Naive thymus-derived CD8-positive, alpha-beta T cell (primary cell): ENCODE measurements around the gene CDC23. TPM values are rescaled to one million over a fixed set of nuclear protein-coding genes. Genes with fewer than 3 reads are reported as not detected.
A peak's percentile ranks its signal among the peaks of the same experiment; 100 is the strongest.
"Not testable (repeated sequence)": the region's sequence is repeated elsewhere in the genome, so short reads cannot be mapped to it uniquely, and the experiment has no call there.

Experiments
- ATAC-seq, 2 donors: fragments of 150-1000 bp; cut with Tn5 transposase in 1 of 2; sonication (Bioruptor Pico), chemical (Tn5 transposase) in 1 of 2; 1 replicate in 1 of 2; 2 replicates in 1 of 2; pipeline ENCODE4 v1.10.0; 2021; ENCODE audit warnings: mild to moderate bottlenecking in 2 of 2, moderate library complexity in 2 of 2
- POLR2A ChIA-PET: fragments of 350-600 bp; sonication (Branson Sonifier 250); formaldehyde crosslinking; loops from one replicate; lab custom pipeline; 2021; ENCODE audit warnings: antibody characterized with exemption; lab: Charles Lee
- DNase-seq, 10 donors: peaks; one replicate each; pipeline versions ENCODE4 v3.0.0 to v3.0.0-alpha.2; 2020 to 2022
- H3K27ac Mint-ChIP-seq, 10 donors: one replicate each; pipeline ENCODE4 v1.8.0; 2020 to 2022; ENCODE audit warnings: mild to moderate bottlenecking in 10 of 10, mixed read lengths in 10 of 10, moderate library complexity in 4 of 10, inconsistent platforms in 1 of 10
- H3K27me3 Mint-ChIP-seq, 5 donors: one replicate each; pipeline ENCODE4 v1.8.0; 2021 to 2022; ENCODE audit warnings: mixed read lengths in 5 of 5
- H3K36me3 Mint-ChIP-seq, 3 donors: one replicate each; pipeline ENCODE4 v1.8.0; 2020 to 2022; ENCODE audit warnings: mixed read lengths in 3 of 3, mild to moderate bottlenecking in 2 of 3, inconsistent platforms in 1 of 3
- H3K4me1 Mint-ChIP-seq, 4 donors: one replicate each; pipeline ENCODE4 v1.8.0; 2021 to 2022; ENCODE audit warnings: mixed read lengths in 4 of 4
- H3K4me3 Mint-ChIP-seq, 10 donors: one replicate each; pipeline ENCODE4 v1.8.0; 2020 to 2022; ENCODE audit warnings: mild to moderate bottlenecking in 10 of 10, mixed read lengths in 10 of 10, moderate library complexity in 6 of 10, inconsistent platforms in 1 of 10
- H3K9me3 Mint-ChIP-seq, 9 donors: one replicate each; pipeline ENCODE4 v1.8.0; 2020 to 2022; ENCODE audit warnings: mixed read lengths in 9 of 9, mild to moderate bottlenecking in 3 of 9, inconsistent platforms in 1 of 9, moderate library complexity in 1 of 9
- polyA plus RNA-seq, 3 donors: library from polyadenylated mRNA; unstranded; fragments of 300-500 nt; fragmentation: Illumina TruSeq; gene quantifications; one replicate each; pipeline ENCODE4 v1.2.3, GENCODE V29; 2021
- total RNA-seq, 8 experiments: library from RNA in 2 of 8; stranded (reverse) in 2 of 8; gene quantifications; one replicate each; pipeline ENCODE4 v1.2.3 and lab custom pipeline; 2021 to 2026

The CDC23 gene
- total and polyA plus RNA-seq, 5 experiments from 2014 or later: 13.7 to 29.3 (median 24.7) TPM

GRCh38 chr5:138238034-138238433 lies 24.9 kb upstream of the CDC23 start:
- Mint-ChIP-seq H3K36me3 (peaks cover 0 to 3% (median 0%) of the 10 kb centered on the region in 3 donors), H3K4me1 (peaks cover 9 to 14% (median 12%) of the 10 kb centered on the region in 4 donors), H3K4me3 (no peak overlapping the region), H3K27me3 (peaks cover 24 to 50% (median 32%) of the 10 kb centered on the region in 5 donors), H3K9me3 (no peaks in the 10 kb centered on the region), H3K27ac (no peak overlapping the region)
- DNase-seq (no peak), ATAC-seq (no peak)
- POLR2A ChIA-PET: no interaction called here

- Mint-ChIP-seq H3K36me3 (peaks cover 0 to 3% (median 0%) of the 10 kb centered on the region in 3 donors), H3K27ac (no peak overlapping the region), H3K27me3 (peaks cover 7 to 29% (median 18%) of the 10 kb centered on the region in 5 donors), H3K4me3 (no peak overlapping the region), H3K4me1 (no peaks in the 10 kb centered on the region), H3K9me3 (no peaks in the 10 kb centered on the region)
- DNase-seq: no peak
- ATAC-seq: no peak
- POLR2A ChIA-PET: no interaction called here
Measured at GRCh38 chr5:138234651-138235050, 21.5 kb upstream of the CDC23 start.

- peaks cover 0 to 2% (median 0%) of the 10 kb centered on the region in 9 donors for H3K9me3 Mint-ChIP-seq
- no peaks in the 10 kb centered on the region for H3K36me3 Mint-ChIP-seq
- no peak for ATAC-seq
- H3K4me1 Mint-ChIP-seq: no peaks in the 10 kb centered on the region
- no peak overlapping the region for H3K27ac Mint-ChIP-seq
- no peak overlapping the region for H3K4me3 Mint-ChIP-seq
- DNase-seq: no peak
- peaks cover 0 to 16% (median 10%) of the 10 kb centered on the region in 5 donors for H3K27me3 Mint-ChIP-seq
- POLR2A ChIA-PET: no interaction called here
Measured at GRCh38 chr5:138233280-138233679, 20.2 kb upstream of the CDC23 start.

GRCh38 chr5:138230981-138231589 lies 18.0 kb upstream of the CDC23 start:
- H3K9me3 Mint-ChIP-seq: peaks cover 0 to 10% (median under 1%) of the 10 kb centered on the region in 9 donors
- no peak overlapping the region for H3K4me3 Mint-ChIP-seq
- DNase-seq: no peak
- no peak for ATAC-seq
- POLR2A ChIA-PET: no interaction called here
- H3K27me3 Mint-ChIP-seq: peaks cover 0 to 11% (median 8%) of the 10 kb centered on the region in 5 donors
- no peaks in the 10 kb centered on the region for H3K4me1 Mint-ChIP-seq
- peaks cover 0 to 1% (median under 1%) of the 10 kb centered on the region in 3 donors for H3K36me3 Mint-ChIP-seq
- H3K27ac Mint-ChIP-seq: peak overlapping the region in 1 of 10 donors; percentile 18

GRCh38 chr5:138230261-138230660 lies 17.1 kb upstream of the CDC23 start:
- Mint-ChIP-seq H3K4me3 (no peak overlapping the region), H3K36me3 (peaks cover 0 to 6% (median 3%) of the 10 kb centered on the region in 3 donors), H3K27me3 (peaks cover 0 to 15% (median 8%) of the 10 kb centered on the region in 5 donors), H3K27ac (no peak overlapping the region), H3K4me1 (no peaks in the 10 kb centered on the region), H3K9me3 (peaks cover 0 to 16% (median 5%) of the 10 kb centered on the region in 9 donors)
- DNase-seq: no peak
- no peak for ATAC-seq
- POLR2A ChIA-PET: no interaction called here

GRCh38 chr5:138229387-138229786 lies 16.3 kb upstream of the CDC23 start:
- POLR2A ChIA-PET: no interaction called here
- ATAC-seq: no peak
- H3K27me3 Mint-ChIP-seq: peaks cover 0 to 13% (median 8%) of the 10 kb centered on the region in 5 donors
- no peak overlapping the region for H3K4me3 Mint-ChIP-seq
- peaks cover 0 to 16% (median 6%) of the 10 kb centered on the region in 9 donors for H3K9me3 Mint-ChIP-seq
- no peaks in the 10 kb centered on the region for H3K4me1 Mint-ChIP-seq
- peaks cover 0 to 6% (median 3%) of the 10 kb centered on the region in 3 donors for H3K36me3 Mint-ChIP-seq
- no peak overlapping the region for H3K27ac Mint-ChIP-seq
- DNase-seq: no peak

GRCh38 chr5:138226910-138227309 lies 13.8 kb upstream of the CDC23 start:
- H3K36me3 Mint-ChIP-seq: peaks cover 0 to 6% (median 3%) of the 10 kb centered on the region in 3 donors
- peaks cover 0 to 6% (median 4%) of the 10 kb centered on the region in 4 donors for H3K4me1 Mint-ChIP-seq
- peak overlapping the region in 1 of 10 donors; percentile 28 for H3K27ac Mint-ChIP-seq
- peaks cover 0 to 20% (median 8%) of the 10 kb centered on the region in 5 donors for H3K27me3 Mint-ChIP-seq
- ATAC-seq (no peak), DNase-seq (no peak)
- H3K4me3 Mint-ChIP-seq: no peak overlapping the region
- peaks cover 0 to 16% (median 6%) of the 10 kb centered on the region in 9 donors for H3K9me3 Mint-ChIP-seq
- POLR2A ChIA-PET: no interaction called here

GRCh38 chr5:138224712-138225111 lies 11.6 kb upstream of the CDC23 start:
- DNase-seq (no peak), ATAC-seq (no peak)
- peaks cover 0 to 6% (median 4%) of the 10 kb centered on the region in 4 donors for H3K4me1 Mint-ChIP-seq
- H3K27me3 Mint-ChIP-seq: peaks cover 0 to 22% (median 5%) of the 10 kb centered on the region in 5 donors
- H3K9me3 Mint-ChIP-seq: peaks cover 0 to 16% (median 6%) of the 10 kb centered on the region in 9 donors
- H3K4me3 Mint-ChIP-seq: no peak overlapping the region
- POLR2A ChIA-PET: no interaction called here
- peaks cover 0 to 6% (median 3%) of the 10 kb centered on the region in 3 donors for H3K36me3 Mint-ChIP-seq
- H3K27ac Mint-ChIP-seq: no peak overlapping the region

GRCh38 chr5:138223532-138223931 lies 10.4 kb upstream of the CDC23 start:
- H3K4me1 Mint-ChIP-seq: peaks cover 0 to 6% (median 4%) of the 10 kb centered on the region in 4 donors
- peaks cover 0 to 16% (median 6%) of the 10 kb centered on the region in 9 donors for H3K9me3 Mint-ChIP-seq
- H3K36me3 Mint-ChIP-seq: peaks cover 0 to 6% (median 3%) of the 10 kb centered on the region in 3 donors
- H3K27ac Mint-ChIP-seq: no peak overlapping the region
- DNase-seq (no peak), ATAC-seq (no peak)
- H3K27me3 Mint-ChIP-seq: peaks cover 4 to 29% (median 9%) of the 10 kb centered on the region in 5 donors
- H3K4me3 Mint-ChIP-seq: no peak overlapping the region
- POLR2A ChIA-PET: no interaction called here

GRCh38 chr5:138216799-138217198 lies 3.7 kb upstream of the CDC23 start:
- ATAC-seq: no peak
- no peaks in the 10 kb centered on the region for H3K9me3 Mint-ChIP-seq
- no peak overlapping the region for H3K27ac Mint-ChIP-seq
- H3K4me3 Mint-ChIP-seq: no peak overlapping the region
- H3K4me1 Mint-ChIP-seq: peaks cover 9 to 17% (median 16%) of the 10 kb centered on the region in 4 donors
- no peak for DNase-seq
- POLR2A ChIA-PET: no interaction called here
- peaks cover 4 to 21% (median 7%) of the 10 kb centered on the region in 5 donors for H3K27me3 Mint-ChIP-seq
- H3K36me3 Mint-ChIP-seq: no peaks in the 10 kb centered on the region

- H3K4me1 Mint-ChIP-seq: peaks cover 15 to 34% (median 30%) of the 10 kb centered on the region in 4 donors
- DNase-seq (peak in 1 of 10 donors; percentile 2), ATAC-seq (peak; percentile 30 to 35)
- no peaks in the 10 kb centered on the region for H3K9me3 Mint-ChIP-seq
- H3K27me3 Mint-ChIP-seq: peaks cover 0 to 2% (median 0%) of the 10 kb centered on the region in 5 donors
- H3K36me3 Mint-ChIP-seq: peaks cover 0 to 16% (median 4%) of the 10 kb centered on the region in 3 donors
- peak overlapping the region; percentile 95 to 100 (median 98) for H3K4me3 Mint-ChIP-seq
- POLR2A ChIA-PET: interaction anchor here (1.3 to 3.4 kb wide), 6 partner anchors 20 to 141 kb away, joined by 3 to 18 read pairs (median 6); partner anchors contain the start of genes BRD8, FAM53C and KIF20A
- peak overlapping the region; percentile 94 to 99 (median 98) for H3K27ac Mint-ChIP-seq
Measured at GRCh38 chr5:138212828-138213160, 329 bp downstream of the CDC23 start.

GRCh38 chr5:138210985-138211384 lies 2.1 kb downstream of the CDC23 start:
- Mint-ChIP-seq H3K27me3 (no peaks in the 10 kb centered on the region), H3K9me3 (no peaks in the 10 kb centered on the region), H3K36me3 (peaks cover 0 to 29% (median 4%) of the 10 kb centered on the region in 3 donors), H3K4me1 (peaks cover 15 to 34% (median 30%) of the 10 kb centered on the region in 4 donors), H3K27ac (peak overlapping the region in 2 of 10 donors; percentile 42 to 52), H3K4me3 (peak overlapping the region in 8 of 10 donors; percentile 23 to 97 (median 64))
- DNase-seq: no peak
- POLR2A ChIA-PET: interaction anchor here (0.5 to 0.7 kb wide), 4 partner anchors 141 to 1368 kb away, joined by 3 to 4 read pairs (median 3); partner anchors contain the start of gene KDM3B
- ATAC-seq: no peak

- H3K4me1 Mint-ChIP-seq, ATAC-seq, H3K27me3 Mint-ChIP-seq, H3K9me3 Mint-ChIP-seq, POLR2A ChIA-PET, DNase-seq, H3K27ac Mint-ChIP-seq, H3K4me3 Mint-ChIP-seq: not testable (repeated sequence)
- peaks cover 4 to 80% (median 8%) of the 10 kb centered on the region in 3 donors for H3K36me3 Mint-ChIP-seq
Measured at GRCh38 chr5:138193859-138194258, 19.3 kb downstream of the CDC23 start.
